NCI-H345 treated with DMSO at 0.1 percent for 48 hours (cell line): Measurements from ENCODE around the gene EIF2D.
A peak's percentile ranks its signal among the peaks of the same experiment; 100 is the strongest.
"Not testable (repeated sequence)": the region's sequence is repeated elsewhere in the genome, so short reads cannot be mapped to it uniquely, and the experiment has no call there.

Experiments used
- DNase-seq: peaks from one replicate; lab custom pipeline; 2025; ENCODE audit not compliant: unreplicated experiment; lab: John Stamatoyannopoulos, UW

Gene EIF2D

GRCh38 chr1:206636671-206637070 is 24.4 kb upstream of the EIF2D start:
- DNase-seq, result peak; percentile 5

DNA sequence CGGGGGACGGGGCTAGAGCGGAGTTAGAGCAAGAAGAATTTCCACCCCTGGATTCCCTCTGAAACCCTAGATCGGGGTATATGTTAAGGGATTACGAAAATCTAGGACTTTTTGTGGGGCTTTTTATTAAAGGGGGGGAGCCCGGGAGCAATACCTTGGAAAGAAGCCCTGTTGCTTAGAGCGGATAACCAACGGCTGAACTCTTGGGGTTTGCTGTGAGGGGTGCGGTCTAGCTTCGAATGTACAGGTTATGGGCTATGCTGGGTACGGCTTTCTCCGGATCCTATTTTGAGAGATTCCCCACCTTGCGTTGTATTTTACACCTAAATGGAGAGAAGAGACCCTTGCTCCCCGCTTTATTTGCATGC is 23.7 kb upstream of the EIF2D start:
- DNase-seq, result peak; percentile 4

- peak; percentile 91 for DNase-seq
Observed at GRCh38 chr1:206635080-206635977, 23.1 kb upstream of the EIF2D start, which contains the start of gene DYRK3. Gene DYRK3 (plus strand): TSS chr1:206635536. CDS start chr1:206635704, 168 bp downstream.

GRCh38 chr1:206634365-206635079 is 22.3 kb upstream of the EIF2D start:
- peak; percentile 76 for DNase-seq

- no peak for DNase-seq
Observed at GRCh38 chr1:206633708-206634121, 21.4 kb upstream of the EIF2D start.

DNA sequence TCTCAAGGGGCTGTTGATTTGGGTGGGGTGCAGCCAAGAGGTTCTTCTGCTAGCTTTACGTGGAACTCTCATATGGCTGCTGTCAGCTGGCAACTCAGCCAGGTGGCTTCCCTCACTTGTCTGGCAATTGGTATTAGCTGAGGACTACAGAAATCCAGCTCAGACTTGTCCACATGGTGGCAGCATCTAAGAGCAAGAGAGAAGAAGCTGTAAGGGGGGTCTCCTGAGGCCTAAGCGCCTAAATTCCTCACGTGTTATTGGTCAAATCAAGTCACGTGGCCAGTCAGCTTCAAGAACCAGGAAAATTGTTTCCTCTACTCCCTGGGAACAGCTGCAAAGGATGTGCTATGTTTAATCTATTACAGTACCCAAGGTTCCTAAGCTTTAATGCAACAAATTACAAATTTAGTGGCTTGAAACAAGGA is 18.8 kb upstream of the EIF2D start:
- peak; percentile 59 for DNase-seq

- DNase-seq, result no peak
Observed at GRCh38 chr1:206628916-206629315, 16.7 kb upstream of the EIF2D start.

DNA sequence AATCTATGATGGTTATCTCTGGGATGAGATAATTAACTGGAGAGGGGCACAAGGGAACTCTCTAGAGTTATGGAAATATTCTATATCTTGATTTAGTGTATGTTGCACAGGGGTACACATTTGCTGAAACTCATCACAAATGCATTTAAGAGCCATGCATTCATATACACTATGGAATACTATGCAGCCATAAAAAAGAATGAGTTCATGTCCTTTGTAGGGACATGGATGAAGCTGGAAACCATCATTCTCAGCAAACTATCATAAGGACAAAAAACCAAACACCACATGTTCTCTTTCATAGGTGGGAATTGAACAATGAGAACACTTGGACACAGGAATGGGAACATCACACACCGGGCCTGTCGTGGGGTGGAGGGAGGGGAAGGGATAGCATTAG is 14.1 kb upstream of the EIF2D start:
- DNase-seq, result not testable (repeated sequence)

- DNase-seq, result no peak
Observed at GRCh38 chr1:206609229-206609991, 2.9 kb downstream of the EIF2D start.

DNA sequence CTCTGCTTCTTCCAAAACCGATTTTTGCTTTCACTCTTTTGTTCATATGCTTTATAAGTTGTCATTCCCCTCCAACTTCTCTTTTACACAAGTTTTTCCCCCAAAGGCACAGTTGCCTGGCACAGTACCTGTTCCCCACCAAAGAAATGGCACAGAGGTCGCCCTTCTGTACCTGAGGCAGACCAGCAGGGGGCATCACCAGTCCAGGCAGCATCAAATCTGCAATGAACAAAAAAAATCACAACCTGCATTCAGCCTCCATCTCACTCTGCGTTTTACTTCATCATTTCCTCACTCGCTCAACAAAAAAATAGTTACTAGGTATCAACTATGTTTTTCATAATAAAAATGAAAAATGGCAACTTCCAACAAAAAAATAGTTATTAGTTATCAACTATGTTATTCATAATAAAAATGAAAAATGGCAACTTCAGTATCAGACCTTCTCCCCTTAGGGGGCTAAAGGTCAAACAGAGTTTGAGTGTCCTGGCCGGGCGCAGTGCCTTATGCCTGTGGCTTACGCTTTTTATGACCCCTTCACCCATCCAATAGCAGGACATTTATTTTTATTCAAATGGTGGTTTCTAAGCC is 4.1 kb downstream of the EIF2D start:
- DNase-seq, result peak; percentile 20

- no peak for DNase-seq
Observed at GRCh38 chr1:206606867-206607266, 5.4 kb downstream of the EIF2D start.

DNA sequence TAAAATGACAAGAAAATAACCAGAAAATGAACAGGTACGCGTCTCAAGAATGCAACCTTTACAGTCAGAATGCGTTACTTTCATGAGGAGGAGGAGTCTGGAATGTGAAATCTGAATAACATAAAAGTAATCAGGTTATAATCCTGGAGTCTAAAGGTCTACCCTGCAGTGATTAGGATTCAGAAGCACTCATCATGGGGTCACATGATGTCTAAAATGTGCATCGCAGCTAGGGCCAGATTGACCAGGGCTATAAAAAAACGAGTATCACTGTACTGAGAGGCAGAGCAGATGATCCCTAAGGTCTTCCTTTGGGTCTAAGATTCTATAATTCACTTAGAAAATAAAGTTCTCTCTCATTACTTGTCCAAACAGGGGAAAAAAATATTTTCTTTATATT is 7.4 kb downstream of the EIF2D start:
- DNase-seq, result no peak

DNA sequence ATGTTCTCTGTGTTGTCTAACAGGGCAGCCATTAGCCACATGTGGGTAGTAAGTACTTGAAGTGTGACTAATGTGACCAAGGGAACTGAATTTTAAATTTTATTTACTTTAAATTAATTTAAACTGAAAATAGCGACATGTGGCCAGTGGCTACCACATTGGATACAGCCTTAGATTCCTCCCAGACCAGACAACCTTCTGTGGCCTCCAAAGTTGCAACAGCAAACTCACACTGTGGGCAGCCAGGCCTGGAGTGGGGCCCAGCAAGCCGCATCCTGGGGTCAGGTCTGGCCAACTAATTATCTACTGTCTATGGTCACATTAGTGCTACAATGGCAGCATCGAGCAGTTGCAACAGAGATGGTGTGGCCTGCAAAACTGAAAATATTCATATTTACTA is 11.7 kb downstream of the EIF2D start:
- DNase-seq, result no peak

GRCh38 chr1:206596319-206596666 is 16.0 kb downstream of the EIF2D start:
- DNase-seq, result no peak

GRCh38 chr1:206595581-206596318 is 16.5 kb downstream of the EIF2D start:
- no peak for DNase-seq

DNA sequence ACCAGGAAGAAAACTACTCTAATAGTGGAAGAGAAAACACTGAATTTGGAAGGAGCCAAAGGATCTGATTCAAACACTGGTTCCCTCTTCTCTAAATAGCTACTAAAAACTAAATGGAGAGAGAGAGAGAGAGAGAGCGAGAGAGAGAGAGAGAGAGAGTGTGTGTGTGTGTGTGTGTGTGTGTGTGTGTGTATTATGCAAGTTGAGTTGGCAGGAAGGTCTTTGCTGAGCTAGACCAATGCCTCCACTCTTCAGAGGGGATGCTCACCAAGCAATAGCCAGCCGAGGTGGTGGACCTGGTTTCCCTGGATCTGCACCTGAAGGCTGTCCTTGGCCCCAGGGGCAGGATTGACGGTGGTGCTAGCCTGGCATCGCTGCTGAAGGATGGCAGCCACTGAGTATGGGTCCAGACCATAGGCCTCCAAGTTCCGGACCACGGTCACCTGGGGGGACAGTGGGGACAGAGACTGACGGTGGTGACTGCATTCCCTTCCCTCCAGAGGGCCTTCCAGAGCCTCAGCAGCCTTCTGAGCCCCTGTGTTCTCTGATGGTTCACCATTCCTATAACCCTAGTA is 18.8 kb downstream of the EIF2D start:
- no peak for DNase-seq

DNA sequence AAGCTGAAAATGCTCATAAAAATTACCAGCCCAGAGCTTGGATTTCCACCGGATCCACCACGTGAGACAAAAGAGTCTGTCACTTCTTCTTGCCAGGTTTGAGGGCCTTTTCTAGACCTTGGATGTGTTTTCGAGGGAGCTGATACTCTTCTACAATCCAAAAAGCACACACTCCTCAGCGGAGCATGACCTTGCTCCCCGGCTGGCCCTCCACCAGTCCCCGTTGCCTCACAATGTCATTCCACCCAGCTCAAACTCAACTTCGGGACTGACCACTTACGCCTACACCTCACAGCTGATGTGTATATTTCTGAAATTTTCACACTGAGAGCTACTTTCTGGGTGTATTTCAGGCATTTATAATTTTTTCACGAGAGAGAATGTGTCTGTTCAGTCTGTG is 20.6 kb downstream of the EIF2D start:
- no peak for DNase-seq

- DNase-seq, result no peak
Observed at GRCh38 chr1:206591226-206591625, 21.0 kb downstream of the EIF2D start.

DNA sequence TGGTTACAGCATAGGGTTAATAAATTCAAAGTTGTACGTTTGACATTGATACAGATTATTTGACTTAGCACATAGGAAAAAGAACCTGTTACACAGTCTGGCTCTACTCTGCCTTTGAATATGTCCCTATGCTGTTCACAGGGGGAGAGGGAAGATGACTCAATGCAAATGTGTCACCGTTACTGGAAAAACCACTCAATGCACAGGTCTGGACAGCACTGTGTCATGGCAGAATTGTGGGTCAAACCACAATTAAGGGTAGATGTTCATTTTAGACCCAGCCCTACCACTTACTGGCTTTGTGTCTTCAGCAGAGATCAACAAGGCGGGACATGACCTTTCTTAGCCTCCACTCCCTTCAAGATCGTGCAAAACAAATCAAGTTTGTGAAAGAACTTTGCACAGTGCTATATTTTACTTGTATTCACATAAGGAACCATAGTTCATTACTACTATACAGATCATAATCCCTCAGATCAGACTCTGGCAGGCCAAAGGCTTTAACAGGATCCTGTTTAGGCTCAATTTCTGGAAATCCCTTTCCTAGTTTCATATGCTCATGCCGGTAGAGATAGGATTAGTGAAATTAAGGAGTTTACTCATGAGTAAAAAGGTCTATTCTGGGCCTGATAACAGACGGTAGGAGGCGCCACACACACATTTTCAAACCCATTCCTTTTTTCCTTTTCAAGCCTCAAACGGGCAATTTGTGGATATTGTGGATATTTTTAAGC is 22.1 kb downstream of the EIF2D start:
- no peak for DNase-seq
